HUDEP-2 (cell line): ENCODE measurements around the gene CD37.
"Not testable (repeated sequence)": the region's sequence is repeated elsewhere in the genome, so short reads cannot be mapped to it uniquely, and the experiment has no call there.

Experiments used
- DNase-seq, 76 experiments: peaks; one replicate each; lab custom pipeline; 2025; ENCODE audit not compliant: unreplicated experiment in 76 of 76; lab: John Stamatoyannopoulos, UW

Gene CD37

GRCh38 chr19:49371184-49371583 lies 36.0 kb downstream of the CD37 start:
- no peak for DNase-seq

- not testable (repeated sequence) for DNase-seq
These were observed 38.0 kb downstream of the CD37 start for GRCh38 chr19:49373174-49373573.

DNA sequence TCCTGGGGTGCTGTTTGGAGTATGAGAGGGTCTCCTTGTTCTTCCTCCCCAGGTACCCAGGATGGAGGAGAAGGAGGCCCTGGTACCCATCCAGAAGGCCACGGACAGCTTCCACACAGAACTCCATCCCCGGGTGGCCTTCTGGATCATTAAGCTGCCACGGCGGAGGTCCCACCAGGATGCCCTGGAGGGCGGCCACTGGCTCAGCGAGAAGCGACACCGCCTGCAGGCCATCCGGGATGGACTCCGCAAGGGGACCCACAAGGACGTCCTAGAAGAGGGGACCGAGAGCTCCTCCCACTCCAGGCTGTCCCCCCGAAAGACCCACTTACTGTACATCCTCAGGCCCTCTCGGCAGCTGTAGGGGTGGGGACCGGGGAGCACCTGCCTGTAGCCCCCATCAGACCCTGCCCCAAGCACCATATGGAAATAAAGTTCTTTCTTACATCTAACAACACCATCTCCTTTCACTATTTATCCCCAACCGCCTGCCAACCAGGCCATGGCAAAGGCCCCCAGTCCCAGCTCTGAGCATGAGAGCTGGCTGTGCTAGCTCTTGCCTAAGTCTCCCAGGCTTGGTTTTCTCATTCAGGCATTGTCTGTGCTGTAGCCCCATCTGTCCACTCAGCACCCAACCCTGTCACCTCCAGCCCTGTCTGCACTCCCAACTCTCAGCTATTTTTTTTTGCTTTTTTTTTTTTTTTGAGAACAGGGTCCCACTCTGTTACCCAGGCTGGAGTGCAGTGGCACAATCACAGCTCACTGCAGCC lies 39.6 kb downstream of the CD37 start:
- no peak for DNase-seq

DNA sequence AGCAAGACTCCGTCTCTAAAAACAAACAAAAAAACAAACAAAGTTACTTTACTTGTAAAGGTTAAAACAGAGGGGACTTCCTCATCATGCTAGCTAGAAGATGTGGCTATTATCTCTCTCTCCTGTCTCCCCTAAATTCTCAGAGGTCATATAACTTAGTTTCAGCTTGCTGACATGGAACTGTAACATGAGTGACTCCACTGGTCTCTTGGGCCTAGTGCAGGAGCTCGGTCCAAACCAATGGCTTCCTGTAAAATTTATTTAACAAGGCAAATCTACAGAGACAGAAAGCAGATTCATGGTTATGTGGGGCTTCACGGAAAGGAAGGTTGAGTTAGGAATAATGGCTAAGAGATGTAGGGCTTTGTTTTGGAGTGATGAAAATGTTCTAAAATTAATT lies 43.3 kb downstream of the CD37 start:
- no peak for DNase-seq

DNA sequence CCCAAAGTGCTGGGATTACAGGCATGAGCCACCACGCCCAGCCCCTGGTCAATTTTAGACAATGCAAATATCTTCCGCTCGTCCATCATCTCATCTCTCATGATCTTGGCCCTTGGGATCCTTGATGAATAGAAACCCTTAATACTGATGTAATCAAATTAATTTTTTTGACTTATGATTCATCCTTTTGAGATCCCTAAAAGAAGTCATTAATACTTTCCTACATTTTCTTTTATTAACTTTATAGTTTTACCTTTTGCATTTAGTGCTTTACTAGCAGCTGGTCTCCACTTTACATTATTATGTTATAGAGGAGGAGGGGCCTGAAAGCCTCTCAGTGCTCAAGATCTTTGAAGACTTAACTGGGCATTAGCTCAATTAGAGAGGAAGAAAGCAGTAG lies 45.2 kb downstream of the CD37 start:
- no peak for DNase-seq

GRCh38 chr19:49382639-49383038 lies 47.4 kb downstream of the CD37 start:
- no peak for DNase-seq

GRCh38 chr19:49383599-49383998 lies 48.4 kb downstream of the CD37 start:
- no peak for DNase-seq

DNA sequence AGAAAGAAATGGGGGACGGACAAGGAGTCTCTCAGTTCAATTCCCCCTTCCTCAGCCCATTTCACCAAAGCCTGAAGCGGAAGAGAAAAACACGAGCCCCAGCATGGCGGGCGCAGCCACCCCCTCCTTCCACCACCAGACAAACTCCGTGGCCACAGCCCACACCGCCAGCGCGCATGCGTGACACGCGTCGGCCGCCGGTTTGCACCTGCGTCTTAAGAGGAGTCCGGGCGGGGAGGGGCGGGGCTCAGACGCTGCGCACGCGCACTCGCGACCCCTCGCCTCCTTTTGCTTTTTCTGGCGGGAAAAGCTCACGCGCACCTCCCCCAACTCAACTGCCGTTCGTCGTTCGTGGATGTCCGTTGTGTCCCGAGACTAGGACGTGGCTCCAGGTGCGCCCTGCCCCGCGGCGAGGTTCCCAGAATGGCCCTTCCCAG lies 52.7 kb downstream of the CD37 start, which contains the start of gene KASH5:
KASH5 (plus strand) TSS at position 314 of the 437 bp plus-strand sequence. CDS start 2,635 bp downstream, outside the sequence.
- DNase-seq: no peak

GRCh38 chr19:49389406-49389805 lies 54.2 kb downstream of the CD37 start:
- DNase-seq: no peak
